Neural progenitor cell (in vitro differentiated cells): Measurements from ENCODE around the gene DYNLRB1. TPM values are rescaled to one million over a fixed set of nuclear protein-coding genes. Genes with fewer than 3 reads are reported as not detected.

ENCODE experiments used
- DNase-seq: peaks from one replicate; pipeline ENCODE4 v3.0.0-alpha.2; 2016; ENCODE audit warnings: low spot score
- H2AFZ ChIP-seq: fragments of 200-600 bp; sonication (generic); replicated peaks from 2 replicates; pipeline ENCODE4 v1.6.1; 2016; ENCODE audit warnings: antibody characterized with exemption
- H3F3A ChIP-seq: fragments of 200-600 bp; sonication (generic); 2 replicates; pipeline ENCODE4 v1.6.1; 2016; ENCODE audit warnings: antibody characterized with exemption, low read depth
- H3K27ac ChIP-seq: fragments of 200-600 bp; sonication (generic); 2 replicates; pipeline ENCODE4 v1.5.1; 2016; ENCODE audit warnings: mild to moderate bottlenecking
- H3K27me3 ChIP-seq: fragments of 200-600 bp; sonication (generic); 2 replicates; pipeline ENCODE4 v1.6.1; 2016; ENCODE audit warnings: mild to moderate bottlenecking, moderate library complexity
- H3K36me3 ChIP-seq: fragments of 200-600 bp; sonication (generic); 2 replicates; pipeline ENCODE4 v1.5.1; 2016
- H3K4me1 ChIP-seq: fragments of 200-600 bp; sonication (generic); 2 replicates; pipeline ENCODE4 v1.6.1; 2016; ENCODE audit warnings: mixed run types
- H3K4me2 ChIP-seq: fragments of 200-600 bp; sonication (generic); 2 replicates; pipeline ENCODE4 v1.6.1; 2016
- H3K4me3 ChIP-seq: fragments of 200-600 bp; sonication (generic); 2 replicates; pipeline ENCODE4 v1.5.1; 2016
- H3K79me2 ChIP-seq: fragments of 200-600 bp; sonication (generic); 2 replicates; pipeline ENCODE4 v1.6.1; 2016; ENCODE audit warnings: low read depth
- H3K9ac ChIP-seq: fragments of 200-600 bp; sonication (generic); 2 replicates; pipeline ENCODE4 v1.6.1; 2016
- H3K9me3 ChIP-seq: fragments of 200-600 bp; sonication (generic); 2 replicates; pipeline ENCODE4 v1.5.1; 2016; ENCODE audit warnings: low read depth
- H4K20me1 ChIP-seq: fragments of 200-600 bp; sonication (generic); 2 replicates; pipeline ENCODE4 v1.6.1; 2016; ENCODE audit warnings: low read depth
- H3K27ac Mint-ChIP-seq: 3 replicates; pipeline ENCODE4 v1.8.0; 2021; ENCODE audit warnings: mixed read lengths
- H3K27me3 Mint-ChIP-seq: 2 replicates; pipeline ENCODE4 v1.8.0; 2022; ENCODE audit warnings: low read depth, mild to moderate bottlenecking, inconsistent platforms, moderate library complexity, mixed read lengths; ENCODE audit not compliant: insufficient read depth
- H3K36me3 Mint-ChIP-seq: 3 replicates; pipeline ENCODE4 v1.8.0; 2021; ENCODE audit warnings: mixed read lengths
- H3K4me1 Mint-ChIP-seq: 3 replicates; pipeline ENCODE4 v1.8.0; 2021; ENCODE audit warnings: mixed read lengths
- H3K4me3 Mint-ChIP-seq: 3 replicates; pipeline ENCODE4 v1.8.0; 2021; ENCODE audit warnings: mild to moderate bottlenecking, moderate library complexity, mixed read lengths
- H3K9me3 Mint-ChIP-seq: 3 replicates; pipeline ENCODE4 v1.8.0; 2020; ENCODE audit warnings: mixed read lengths
- EZH2 ChIP-seq: fragments of 200-600 bp; sonication (generic); IDR thresholded peaks from 2 replicates; pipeline ENCODE4 v1.6.1; 2017; ENCODE audit warnings: antibody characterized with exemption, mild to moderate bottlenecking, moderate library complexity
- EZH2phosphoT487 ChIP-seq: fragments of 200-600 bp; sonication (generic); IDR thresholded peaks from 2 replicates; pipeline ENCODE4 v1.6.1; 2017; ENCODE audit warnings: antibody characterized with exemption
- total RNA-seq: library from RNA; depleted of rRNA; stranded (reverse); fragments of >200 nt; gene quantifications from 2 replicates; pipeline ENCODE4 v1.2.3, GENCODE V29; 2015; ENCODE audit warnings: low replicate concordance
- TF ChIP-seq, protein P1 (sequence below): fragments of 200-600 bp; sonication (generic); IDR thresholded peaks from 2 replicates; pipeline ENCODE4 v1.5.1; 2017; ENCODE audit warnings: antibody characterized with exemption, mild to moderate bottlenecking

DYNLRB1 gene
- total RNA-seq, 1 donor from 2014 or later, result 73.1 TPM

DNA sequence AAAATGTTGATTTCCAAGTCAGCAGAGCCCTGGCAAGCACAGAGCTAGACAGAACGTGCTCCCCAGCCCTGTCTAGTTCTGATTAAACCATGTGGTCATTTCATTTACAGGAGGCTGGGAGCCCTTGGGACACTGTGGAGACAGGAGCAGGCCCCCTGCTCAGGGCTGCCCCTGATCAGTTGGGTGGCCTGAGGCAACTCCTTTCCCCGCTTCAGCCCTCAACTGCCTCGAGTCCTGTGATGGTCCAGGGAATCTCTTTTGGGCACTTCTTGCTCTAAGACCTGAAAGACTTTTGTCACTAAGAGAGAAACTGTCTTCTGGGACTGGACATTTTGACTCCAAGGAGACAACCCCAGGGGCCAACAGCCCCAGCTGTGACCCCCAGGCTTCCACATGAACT, 13.5 kb downstream of the DYNLRB1 start:
- TF ChIP-seq, protein P1, sequence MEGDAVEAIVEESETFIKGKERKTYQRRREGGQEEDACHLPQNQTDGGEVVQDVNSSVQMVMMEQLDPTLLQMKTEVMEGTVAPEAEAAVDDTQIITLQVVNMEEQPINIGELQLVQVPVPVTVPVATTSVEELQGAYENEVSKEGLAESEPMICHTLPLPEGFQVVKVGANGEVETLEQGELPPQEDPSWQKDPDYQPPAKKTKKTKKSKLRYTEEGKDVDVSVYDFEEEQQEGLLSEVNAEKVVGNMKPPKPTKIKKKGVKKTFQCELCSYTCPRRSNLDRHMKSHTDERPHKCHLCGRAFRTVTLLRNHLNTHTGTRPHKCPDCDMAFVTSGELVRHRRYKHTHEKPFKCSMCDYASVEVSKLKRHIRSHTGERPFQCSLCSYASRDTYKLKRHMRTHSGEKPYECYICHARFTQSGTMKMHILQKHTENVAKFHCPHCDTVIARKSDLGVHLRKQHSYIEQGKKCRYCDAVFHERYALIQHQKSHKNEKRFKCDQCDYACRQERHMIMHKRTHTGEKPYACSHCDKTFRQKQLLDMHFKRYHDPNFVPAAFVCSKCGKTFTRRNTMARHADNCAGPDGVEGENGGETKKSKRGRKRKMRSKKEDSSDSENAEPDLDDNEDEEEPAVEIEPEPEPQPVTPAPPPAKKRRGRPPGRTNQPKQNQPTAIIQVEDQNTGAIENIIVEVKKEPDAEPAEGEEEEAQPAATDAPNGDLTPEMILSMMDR, result no peak
- no peak for TF ChIP-seq EZH2phosphoT487
- TF ChIP-seq EZH2, result no peak
- Histone ChIP-seq H3K9me3 (no peaks in the 10 kb centered on the region), H4K20me1 (peaks cover 49% of the 10 kb centered on the region), H2AFZ (no peak overlapping the region), H3K36me3 (no peaks in the 10 kb centered on the region), H3K27me3 (no peaks in the 10 kb centered on the region), H3K4me1 (no peaks in the 10 kb centered on the region), H3K4me3 (no peak overlapping the region), H3K27ac (no peak overlapping the region), H3K9ac (no peak overlapping the region), H3K4me2 (no peak overlapping the region), H3F3A (no peaks in the 10 kb centered on the region), H3K79me2 (peaks cover 14% of the 10 kb centered on the region)
- DNase-seq, result no peak
- Mint-ChIP-seq H3K27ac (no peak overlapping the region), H3K4me1 (peaks cover 13% of the 10 kb centered on the region), H3K4me3 (no peak overlapping the region), H3K9me3 (no peaks in the 10 kb centered on the region), H3K36me3 (peaks cover 33% of the 10 kb centered on the region), H3K27me3 (no peaks in the 10 kb centered on the region)

DNA sequence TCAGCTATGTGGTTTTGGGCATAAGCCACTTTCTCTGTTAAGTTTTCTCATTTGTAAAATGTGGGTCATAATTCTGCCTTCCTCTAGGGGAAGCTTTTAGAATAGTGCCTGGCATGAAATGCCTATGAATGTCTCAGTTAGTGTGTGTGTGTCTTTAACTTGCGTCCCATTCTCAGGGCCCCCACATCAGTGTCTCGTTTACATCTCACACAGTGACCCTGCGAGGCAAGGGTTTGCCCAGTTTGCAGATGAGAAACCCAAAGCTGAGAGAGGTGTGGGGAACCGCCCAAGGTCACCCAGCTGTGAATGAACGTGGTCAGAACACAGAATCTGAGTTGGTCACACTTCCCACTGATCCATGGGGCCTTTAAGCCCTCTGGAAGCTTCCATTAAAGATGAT, 14.1 kb downstream of the DYNLRB1 start:
- Mint-ChIP-seq H3K9me3 (no peaks in the 10 kb centered on the region), H3K27ac (no peak overlapping the region), H3K4me1 (peaks cover 13% of the 10 kb centered on the region), H3K4me3 (no peak overlapping the region), H3K27me3 (no peaks in the 10 kb centered on the region), H3K36me3 (peaks cover 35% of the 10 kb centered on the region)
- no peaks in the 10 kb centered on the region for H3K36me3 ChIP-seq
- H3K9ac ChIP-seq, result no peak overlapping the region
- peaks cover 48% of the 10 kb centered on the region for H4K20me1 ChIP-seq
- no peak overlapping the region for H2AFZ ChIP-seq
- DNase-seq, result no peak
- no peaks in the 10 kb centered on the region for H3F3A ChIP-seq
- peaks cover 8% of the 10 kb centered on the region for H3K79me2 ChIP-seq
- TF ChIP-seq EZH2 (no peak), EZH2phosphoT487 (no peak)
- TF ChIP-seq, protein P1, result no peak
- no peaks in the 10 kb centered on the region for H3K27me3 ChIP-seq
- no peak overlapping the region for H3K4me2 ChIP-seq
- no peak overlapping the region for H3K27ac ChIP-seq
- H3K4me3 ChIP-seq, result no peak overlapping the region
- H3K9me3 ChIP-seq, result no peaks in the 10 kb centered on the region
- H3K4me1 ChIP-seq, result no peaks in the 10 kb centered on the region

DNA sequence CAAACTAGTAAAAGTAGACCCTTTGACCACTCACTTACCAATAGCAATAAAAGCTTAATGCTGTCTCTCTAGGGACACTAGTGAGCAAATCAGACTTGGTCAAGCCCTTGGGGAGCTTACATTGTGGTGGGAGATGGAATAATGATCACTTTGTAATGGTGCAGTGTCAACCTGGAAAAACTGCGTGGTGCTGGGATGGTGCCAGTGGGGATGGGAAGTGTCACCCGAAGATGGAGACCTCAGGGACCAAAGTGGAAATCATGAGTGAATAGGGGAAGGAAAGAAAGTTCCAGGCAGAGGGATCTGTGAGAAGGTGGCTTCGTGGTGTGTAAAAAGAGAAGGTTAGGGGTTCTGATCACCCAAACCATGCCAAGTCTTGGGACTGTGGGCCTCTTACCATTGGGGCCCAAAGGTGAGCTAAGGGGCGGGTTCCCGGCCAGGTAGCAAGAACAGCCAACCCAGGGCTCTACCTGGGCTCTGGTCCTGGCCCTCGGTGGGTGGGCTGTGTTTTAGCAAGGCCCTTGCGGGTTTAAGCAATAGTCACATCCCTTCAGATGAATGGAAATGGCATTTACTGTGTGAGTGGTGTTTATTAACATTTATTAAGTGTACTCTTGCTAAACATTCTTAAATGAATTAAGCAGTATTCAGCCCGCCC, 15.5 kb downstream of the DYNLRB1 start:
- Histone ChIP-seq H4K20me1 (peaks cover 48% of the 10 kb centered on the region), H3K4me1 (no peaks in the 10 kb centered on the region), H3F3A (no peaks in the 10 kb centered on the region), H3K27me3 (no peaks in the 10 kb centered on the region), H3K79me2 (peaks cover 4% of the 10 kb centered on the region), H3K27ac (no peak overlapping the region), H3K9me3 (no peaks in the 10 kb centered on the region), H3K36me3 (no peaks in the 10 kb centered on the region), H3K4me3 (no peak overlapping the region), H3K9ac (no peak overlapping the region), H3K4me2 (no peak overlapping the region), H2AFZ (no peak overlapping the region)
- Mint-ChIP-seq H3K27me3 (peaks cover 2% of the 10 kb centered on the region), H3K27ac (no peak overlapping the region), H3K4me1 (peaks cover 19% of the 10 kb centered on the region), H3K36me3 (peaks cover 37% of the 10 kb centered on the region), H3K9me3 (no peaks in the 10 kb centered on the region), H3K4me3 (no peak overlapping the region)
- DNase-seq, result no peak
- TF ChIP-seq, protein P1, result no peak
- TF ChIP-seq EZH2phosphoT487 (no peak), EZH2 (no peak)
